Measurements from ENCODE around the gene ANLN. TPM values are rescaled to one million over a fixed set of nuclear protein-coding genes. Genes with fewer than 3 reads are reported as not detected.
"Not testable (repeated sequence)": the region's sequence is repeated elsewhere in the genome, so short reads cannot be mapped to it uniquely, and the experiment has no call there.

The ANLN gene
- total and polyA plus RNA-seq, 5 donors, result 0.77 to 4.1 (median 3.4) TPM

DNA sequence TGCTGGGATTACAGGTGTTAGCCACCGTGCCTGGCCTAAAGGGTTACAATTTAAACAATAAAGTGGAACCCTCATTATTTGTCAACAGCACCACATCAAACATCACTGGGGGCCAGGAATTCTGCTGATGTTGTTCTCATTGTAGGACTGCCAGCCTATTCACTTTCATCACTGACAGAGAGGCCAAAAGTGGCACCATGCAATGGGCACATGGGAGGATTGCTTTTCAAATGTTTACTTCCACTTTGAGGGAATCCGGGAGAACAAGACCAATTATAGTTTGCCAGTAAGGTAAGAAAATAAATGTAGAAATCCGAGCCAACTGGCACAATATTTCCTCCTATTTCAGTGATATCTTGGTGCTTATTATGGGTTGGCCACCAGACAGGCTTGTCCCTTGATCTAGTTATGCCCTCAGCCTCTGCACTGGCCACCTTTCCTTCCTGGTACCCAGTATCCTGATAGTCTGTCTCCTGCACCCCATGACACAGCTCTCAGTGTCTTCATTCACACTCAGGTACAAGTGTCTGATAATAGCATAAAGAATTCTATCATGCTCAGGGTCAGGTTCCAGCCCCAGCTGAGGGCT is 82.6 kb downstream of the ANLN start:
- Histone ChIP-seq H3K27ac (ENCODE audit: low read length) (no peak overlapping the region), H3K9me3 (ENCODE audit: control insufficient read depth, low read length) (no peaks in the 10 kb centered on the region), H3K4me3 (ENCODE audit: low read length) (no peak overlapping the region), H3K4me1 (ENCODE audit: control insufficient read depth, insufficient read depth, low read length) (no peaks in the 10 kb centered on the region), H3K27me3 (ENCODE audit: control insufficient read depth, insufficient read depth) (no peaks in the 10 kb centered on the region)
- DNase-seq (no peak), ATAC-seq (no peak)
- intact Hi-C loops (cut with DNase I), result no loop called here
- WGBS, result 80% methylated on average over 3 of the region's 3 CpGs

GRCh38 chr7:36473454-36474282 is 84.0 kb downstream of the ANLN start:
- ATAC-seq (no peak), DNase-seq (peak in 2 of 3 donors; percentile 58 to 67)
- Histone ChIP-seq H3K4me3 (ENCODE audit: low read length) (no peak overlapping the region), H3K27ac (ENCODE audit: low read length) (no peak overlapping the region), H3K27me3 (ENCODE audit: control insufficient read depth, insufficient read depth) (no peaks in the 10 kb centered on the region), H3K4me1 (ENCODE audit: control insufficient read depth, insufficient read depth, low read length) (no peaks in the 10 kb centered on the region), H3K9me3 (ENCODE audit: control insufficient read depth, low read length) (no peaks in the 10 kb centered on the region)
- 73% methylated on average over 12 of the region's 12 CpGs for WGBS
- intact Hi-C loops (cut with DNase I), result no loop called here

GRCh38 chr7:36474283-36475010 is 84.8 kb downstream of the ANLN start:
- H3K27me3 ChIP-seq (ENCODE audit: control insufficient read depth, insufficient read depth), result no peaks in the 10 kb centered on the region
- WGBS, result 53% methylated on average over 6 of the region's 6 CpGs
- H3K4me3 ChIP-seq (ENCODE audit: low read length), result no peak overlapping the region
- no peak overlapping the region for H3K27ac ChIP-seq (ENCODE audit: low read length)
- DNase-seq, result no peak
- H3K9me3 ChIP-seq (ENCODE audit: control insufficient read depth, low read length), result no peaks in the 10 kb centered on the region
- intact Hi-C loops (cut with DNase I), result no loop called here
- no peaks in the 10 kb centered on the region for H3K4me1 ChIP-seq (ENCODE audit: control insufficient read depth, insufficient read depth, low read length)
- ATAC-seq, result no peak

- Histone ChIP-seq H3K4me3 (ENCODE audit: low read length) (no peak overlapping the region), H3K9me3 (ENCODE audit: control insufficient read depth, low read length) (no peaks in the 10 kb centered on the region), H3K27ac (ENCODE audit: low read length) (no peak overlapping the region), H3K4me1 (ENCODE audit: control insufficient read depth, insufficient read depth, low read length) (no peaks in the 10 kb centered on the region), H3K27me3 (ENCODE audit: control insufficient read depth, insufficient read depth) (no peaks in the 10 kb centered on the region)
- intact Hi-C loops (cut with DNase I), result no loop called here
- no peak for DNase-seq
- no peak for ATAC-seq
These were observed 85.3 kb downstream of the ANLN start for GRCh38 chr7:36475011-36475342.

DNA sequence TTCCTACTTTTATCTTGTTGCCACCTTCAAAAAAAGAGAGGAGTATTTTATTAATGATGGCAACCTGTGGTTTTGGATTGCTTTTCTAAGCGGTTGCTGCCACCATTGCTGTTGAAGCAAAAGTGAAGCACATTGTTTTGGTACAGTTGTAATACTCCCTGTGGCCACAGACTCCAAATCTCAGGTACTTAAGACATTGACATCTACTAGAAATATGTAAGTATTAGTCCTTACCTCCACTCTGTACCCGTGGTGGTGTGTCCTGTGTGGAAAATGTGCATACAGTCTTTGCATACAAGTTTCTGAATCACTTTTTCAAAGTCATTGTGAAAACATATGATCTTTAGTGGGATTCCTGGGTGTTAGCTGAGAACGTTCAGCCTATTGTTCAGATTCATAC is 85.7 kb downstream of the ANLN start:
- H3K9me3 ChIP-seq (ENCODE audit: control insufficient read depth, low read length), result no peaks in the 10 kb centered on the region
- H3K4me1 ChIP-seq (ENCODE audit: control insufficient read depth, insufficient read depth, low read length), result no peaks in the 10 kb centered on the region
- intact Hi-C loops (cut with DNase I), result no loop called here
- no peak overlapping the region for H3K27ac ChIP-seq (ENCODE audit: low read length)
- 92% methylated on average over 3 of the region's 3 CpGs for WGBS
- ATAC-seq (no peak), DNase-seq (no peak)
- H3K4me3 ChIP-seq (ENCODE audit: low read length), result no peak overlapping the region
- no peaks in the 10 kb centered on the region for H3K27me3 ChIP-seq (ENCODE audit: control insufficient read depth, insufficient read depth)

DNA sequence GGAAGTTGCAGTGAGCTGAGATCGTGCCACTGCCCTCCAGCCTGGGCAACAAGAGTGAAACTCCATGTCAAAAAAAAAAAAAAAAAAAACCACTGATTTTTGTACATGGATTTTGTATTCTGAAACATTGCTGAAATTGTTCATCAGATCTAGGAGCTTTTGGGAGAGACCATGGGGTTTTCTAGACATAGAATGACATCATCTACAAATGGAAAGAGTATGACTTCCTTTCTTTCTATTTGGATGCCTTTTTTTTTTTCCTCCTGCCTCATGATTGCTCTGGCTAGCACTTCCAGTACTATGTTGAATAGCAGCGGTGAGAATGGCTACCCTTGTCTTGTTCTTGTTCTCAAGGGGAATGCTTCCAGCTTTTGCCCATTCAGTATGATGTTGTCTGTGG is 89.1 kb downstream of the ANLN start:
- ATAC-seq (no peak), DNase-seq (no peak)
- H3K27ac ChIP-seq (ENCODE audit: low read length), result no peak overlapping the region
- H3K9me3 ChIP-seq (ENCODE audit: control insufficient read depth, low read length), result no peaks in the 10 kb centered on the region
- intact Hi-C loops (cut with DNase I), result no loop called here
- no peak overlapping the region for H3K4me3 ChIP-seq (ENCODE audit: low read length)
- 85% methylated on average over 2 of the region's 2 CpGs for WGBS
- no peaks in the 10 kb centered on the region for H3K4me1 ChIP-seq (ENCODE audit: control insufficient read depth, insufficient read depth, low read length)
- no peaks in the 10 kb centered on the region for H3K27me3 ChIP-seq (ENCODE audit: control insufficient read depth, insufficient read depth)

- H3K9me3 ChIP-seq (ENCODE audit: control insufficient read depth, low read length); H3K4me1 ChIP-seq (ENCODE audit: control insufficient read depth, insufficient read depth, low read length); DNase-seq; intact Hi-C loops (cut with DNase I); H3K27ac ChIP-seq (ENCODE audit: low read length); H3K4me3 ChIP-seq (ENCODE audit: low read length); H3K27me3 ChIP-seq (ENCODE audit: control insufficient read depth, insufficient read depth); ATAC-seq: not testable (repeated sequence)
- 73% methylated on average over 4 of the region's 4 CpGs for WGBS
These were observed 94.2 kb downstream of the ANLN start for GRCh38 chr7:36483853-36484252.

- H3K27me3 ChIP-seq (ENCODE audit: control insufficient read depth, insufficient read depth), result no peaks in the 10 kb centered on the region
- H3K4me1 ChIP-seq (ENCODE audit: control insufficient read depth, insufficient read depth, low read length), result no peaks in the 10 kb centered on the region
- DNase-seq (no peak), ATAC-seq (no peak)
- no peaks in the 10 kb centered on the region for H3K9me3 ChIP-seq (ENCODE audit: control insufficient read depth, low read length)
- no peak overlapping the region for H3K27ac ChIP-seq (ENCODE audit: low read length)
- no peak overlapping the region for H3K4me3 ChIP-seq (ENCODE audit: low read length)
- intact Hi-C loops (cut with DNase I), result no loop called here
- WGBS, result 87% methylated on average over 8 of the region's 8 CpGs
These were observed 94.6 kb downstream of the ANLN start for GRCh38 chr7:36484265-36484664.

DNA sequence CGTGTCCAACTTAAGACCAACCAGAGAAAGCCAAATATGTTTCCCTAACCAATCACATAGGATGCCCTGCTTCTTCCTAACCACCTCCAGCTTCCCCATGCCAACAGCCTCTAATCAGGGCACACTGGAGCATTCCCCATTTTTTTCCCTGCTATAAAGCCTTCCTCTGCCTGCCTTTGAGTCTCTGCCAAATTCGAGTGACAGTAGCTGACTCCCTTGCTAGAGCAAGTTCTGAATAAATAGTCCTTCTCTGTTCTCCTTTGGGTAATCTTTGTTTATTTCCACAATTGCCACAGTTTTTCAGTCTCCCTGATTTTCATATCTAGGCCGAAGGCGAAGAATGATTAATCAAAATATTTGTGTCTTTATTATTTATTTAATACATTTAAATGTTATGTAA is 96.7 kb downstream of the ANLN start:
- DNase-seq (no peak), ATAC-seq (no peak)
- no peaks in the 10 kb centered on the region for H3K4me1 ChIP-seq (ENCODE audit: control insufficient read depth, insufficient read depth, low read length)
- H3K9me3 ChIP-seq (ENCODE audit: control insufficient read depth, low read length), result no peaks in the 10 kb centered on the region
- 63% methylated on average over 4 of the region's 4 CpGs for WGBS
- H3K27ac ChIP-seq (ENCODE audit: low read length), result no peak overlapping the region
- intact Hi-C loops (cut with DNase I), result loop anchor here in 3 of 4 donors (5.0 kb wide), 3 partner anchors 186 to 716 kb away; no protein-coding TSS in a partner anchor
- H3K4me3 ChIP-seq (ENCODE audit: low read length), result no peak overlapping the region
- no peaks in the 10 kb centered on the region for H3K27me3 ChIP-seq (ENCODE audit: control insufficient read depth, insufficient read depth)

DNA sequence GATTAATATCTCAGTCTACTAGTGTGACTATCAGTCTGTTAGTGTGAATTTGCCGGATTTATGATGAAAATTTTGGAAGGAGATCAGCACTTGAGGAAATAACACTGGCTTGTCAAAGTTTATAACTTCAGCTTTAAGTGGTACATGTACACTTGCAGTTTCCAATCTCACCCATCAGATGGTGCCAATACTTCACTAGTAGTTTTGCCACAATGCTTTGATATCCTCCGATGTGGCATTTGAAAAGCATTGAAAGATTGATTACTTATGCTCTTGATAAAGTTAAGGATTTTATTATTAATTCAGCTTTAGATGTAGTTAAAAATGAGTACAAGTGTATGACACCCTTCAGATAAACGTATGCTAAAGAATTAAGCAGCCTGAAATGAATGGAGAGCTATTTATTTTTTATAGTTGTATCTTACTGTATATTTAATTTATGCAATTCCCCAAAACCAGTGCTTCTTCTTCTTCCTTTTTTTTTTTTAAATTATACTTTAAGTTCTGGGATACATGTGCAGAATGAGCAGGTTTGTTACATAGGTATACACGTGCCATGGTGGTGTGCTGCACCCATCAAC is 98.2 kb downstream of the ANLN start:
- WGBS, result 32% methylated on average over 4 of the region's 4 CpGs
- Histone ChIP-seq H3K4me3 (ENCODE audit: low read length) (no peak overlapping the region), H3K27me3 (ENCODE audit: control insufficient read depth, insufficient read depth) (no peaks in the 10 kb centered on the region), H3K27ac (ENCODE audit: low read length) (no peak overlapping the region), H3K9me3 (ENCODE audit: control insufficient read depth, low read length) (no peaks in the 10 kb centered on the region), H3K4me1 (ENCODE audit: control insufficient read depth, insufficient read depth, low read length) (no peaks in the 10 kb centered on the region)
- ATAC-seq (no peak), DNase-seq (no peak)
- intact Hi-C loops (cut with DNase I), result loop anchor here in 3 of 4 donors (5.0 kb wide), 3 partner anchors 184 to 714 kb away; no protein-coding TSS in a partner anchor

GRCh38 chr7:36488672-36489071 is 99.0 kb downstream of the ANLN start:
- not testable (repeated sequence) for H3K4me1 ChIP-seq (ENCODE audit: control insufficient read depth, insufficient read depth, low read length); H3K27ac ChIP-seq (ENCODE audit: low read length); DNase-seq; ATAC-seq; H3K4me3 ChIP-seq (ENCODE audit: low read length); H3K9me3 ChIP-seq (ENCODE audit: control insufficient read depth, low read length); H3K27me3 ChIP-seq (ENCODE audit: control insufficient read depth, insufficient read depth)
- 93% methylated on average over 5 of the region's 5 CpGs for WGBS
- intact Hi-C loops (cut with DNase I), result loop anchor here in 3 of 4 donors (5.0 kb wide), 3 partner anchors 184 to 714 kb away; no protein-coding TSS in a partner anchor
